KOPT-K1 (cell line): ENCODE results near the gene EN1.

ENCODE experiments used
- H3K27ac ChIP-seq: fragments of 200-600 bp; sonication (generic); 2 replicates; pipeline ENCODE4 v1.5.1; 2016; ENCODE audit warnings: antibody characterized with exemption, mild to moderate bottlenecking, low read depth, low read length; ENCODE audit not compliant: poor library complexity, severe bottlenecking
- H3K36me3 ChIP-seq: fragments of 200-600 bp; sonication (generic); 2 replicates; pipeline ENCODE4 v1.5.1; 2017; ENCODE audit warnings: antibody characterized with exemption, mild to moderate bottlenecking, low read length, moderate library complexity; ENCODE audit not compliant: insufficient read depth
- H3K9me3 ChIP-seq: fragments of 200-600 bp; sonication (generic); 2 replicates; pipeline ENCODE4 v1.5.1; 2017; ENCODE audit warnings: antibody characterized with exemption, low read length, mild to moderate bottlenecking; ENCODE audit not compliant: insufficient read depth, poor library complexity, severe bottlenecking

EN1 gene

DNA sequence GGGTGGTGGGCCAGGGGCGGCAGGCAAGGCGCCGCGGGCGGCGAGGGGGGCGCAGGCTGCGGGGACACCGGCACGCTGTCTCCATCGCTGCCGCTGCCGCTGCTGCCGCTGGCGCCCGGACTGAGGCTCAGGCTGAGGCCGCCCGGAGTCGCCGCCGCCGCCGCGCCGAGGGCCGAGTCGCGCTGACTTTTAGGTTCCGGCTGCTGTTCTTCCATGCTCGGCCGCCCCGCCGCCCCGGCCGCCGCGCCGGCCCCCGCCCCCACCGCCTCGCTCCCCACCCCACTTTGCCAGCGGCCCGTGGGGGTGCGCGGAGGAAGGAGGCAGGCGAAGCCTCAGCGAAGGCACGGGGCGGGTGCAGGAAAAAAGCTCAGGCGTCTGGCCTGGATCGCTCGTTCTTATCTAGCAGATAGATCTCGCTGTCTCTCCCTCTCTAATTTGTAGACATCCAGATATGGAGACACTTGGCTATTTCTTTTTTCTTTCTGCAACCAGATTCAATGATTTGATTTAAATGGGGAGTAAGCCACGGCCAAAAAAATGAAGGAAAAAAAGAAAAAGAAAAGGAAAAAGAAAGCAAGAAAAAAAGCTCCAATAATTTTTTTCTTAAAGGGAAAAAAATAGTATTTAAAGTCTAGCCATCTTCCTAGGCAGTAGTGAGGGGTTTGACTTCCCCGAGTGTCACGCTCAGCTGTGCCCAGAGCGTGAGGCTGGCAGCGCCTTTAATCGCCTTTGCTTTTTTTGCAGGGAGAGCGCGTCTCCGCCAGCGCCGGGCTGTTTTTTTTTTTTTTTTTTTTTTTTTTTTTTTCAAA is at the start of gene EN1:
TSS of gene EN1 (minus strand) at position 696 of the 809 bp plus-strand sequence. CDS start at position 215, 481 bp downstream.
- Histone ChIP-seq H3K36me3 (no peaks in the 10 kb centered on the region), H3K27ac (no peak within 1 kb of the TSS)

DNA sequence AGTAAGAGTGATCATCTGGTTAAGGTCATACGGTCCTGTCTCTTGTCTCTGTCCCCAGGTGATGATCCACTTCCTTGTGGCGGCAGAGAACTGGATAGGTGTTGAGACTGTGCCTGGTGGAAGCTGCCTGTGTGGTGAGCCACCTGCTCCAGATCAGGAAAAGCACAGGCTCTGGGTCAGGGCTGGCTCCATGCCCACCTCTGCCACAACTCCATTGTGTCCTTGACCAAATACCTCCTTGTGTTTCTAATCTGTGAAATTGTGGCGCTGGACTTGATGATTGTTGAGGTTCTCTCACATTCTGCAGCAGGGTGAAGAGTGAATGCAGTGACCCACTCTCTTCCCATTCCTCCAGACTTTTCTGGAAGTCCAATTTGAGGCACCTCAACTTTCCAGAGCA is 45.7 kb upstream of the EN1 start:
- Histone ChIP-seq H3K36me3 (no peaks in the 10 kb centered on the region), H3K27ac (no peak overlapping the region), H3K9me3 (peaks cover 9% of the 10 kb centered on the region)

More for the DNA sequence above, at the start of gene EN1:
- H3K9me3 ChIP-seq: no peaks in the 10 kb centered on the region

DNA sequence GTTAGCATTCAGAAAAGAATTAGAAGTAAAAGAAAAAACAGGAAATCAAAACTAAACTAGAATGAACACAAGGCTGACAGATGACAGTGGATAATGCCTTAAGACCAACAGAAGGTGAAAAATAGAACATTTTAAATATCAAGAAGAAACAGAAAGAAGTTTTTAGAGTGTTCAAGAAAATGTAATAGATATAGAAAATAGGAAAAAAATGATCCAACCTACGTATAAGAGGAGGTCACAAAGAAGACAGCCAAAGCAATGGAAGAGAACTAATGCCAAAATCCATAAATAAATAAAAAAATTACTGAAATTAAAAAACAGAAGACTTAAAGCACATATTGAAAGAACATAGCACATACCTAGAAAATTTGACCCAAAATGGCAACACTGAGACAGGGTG is 42.5 kb upstream of the EN1 start:
- Histone ChIP-seq H3K36me3 (no peaks in the 10 kb centered on the region), H3K27ac (no peak overlapping the region), H3K9me3 (peaks cover 9% of the 10 kb centered on the region)

DNA sequence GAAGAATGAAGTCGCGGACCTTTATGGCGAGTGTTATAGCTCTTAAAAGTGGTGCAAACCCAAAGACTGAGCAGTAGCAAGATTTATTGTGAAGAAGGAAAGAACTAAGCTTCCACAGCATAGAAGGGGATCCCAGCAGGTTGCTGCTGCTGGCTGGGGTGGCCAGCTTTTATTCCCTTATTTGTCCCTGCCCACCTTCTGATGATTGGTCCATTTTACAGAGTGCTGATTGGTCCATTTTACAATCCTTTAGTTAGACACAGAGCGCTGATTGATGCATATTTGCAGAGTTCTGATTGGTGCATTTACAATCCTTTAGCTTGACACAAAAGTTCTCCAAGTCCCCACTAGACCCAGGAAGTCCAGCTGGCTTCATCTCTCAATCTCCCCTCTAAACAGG is 36.3 kb upstream of the EN1 start:
- Histone ChIP-seq H3K36me3 (no peaks in the 10 kb centered on the region), H3K9me3 (no peaks in the 10 kb centered on the region), H3K27ac (no peak overlapping the region)

DNA sequence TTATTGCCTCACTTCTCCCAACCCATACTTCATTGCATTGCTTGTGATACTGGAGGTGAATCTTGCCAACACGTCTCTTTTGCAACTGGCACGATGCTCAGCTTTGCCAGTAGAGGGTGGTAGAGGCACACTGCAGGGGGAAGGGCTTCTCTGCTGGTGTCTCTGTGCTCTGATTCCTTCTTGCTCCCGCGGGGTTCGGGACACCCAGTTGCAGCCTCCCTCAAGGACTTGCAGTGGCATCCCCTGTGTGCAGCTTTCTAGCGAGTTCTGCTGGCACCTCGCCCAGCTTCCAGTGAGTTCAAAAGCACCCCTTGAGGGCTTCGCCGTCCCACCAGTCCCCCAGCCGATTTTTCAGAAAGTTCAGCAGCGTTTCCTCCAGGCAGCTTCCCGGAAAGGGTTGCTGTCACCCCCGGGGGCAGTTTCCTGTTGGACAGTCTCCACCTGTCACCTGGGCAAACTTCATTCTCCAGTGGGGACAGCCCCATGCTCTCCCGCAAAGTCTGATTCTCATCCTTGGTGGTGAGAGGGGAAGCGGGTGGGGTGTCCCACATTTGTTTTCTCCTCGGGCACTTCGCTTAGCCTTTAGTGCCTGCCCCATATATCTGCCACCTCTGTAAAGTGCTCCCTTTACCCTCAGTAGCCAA is 35.4 kb upstream of the EN1 start:
- H3K27ac ChIP-seq: no peak overlapping the region
- no peaks in the 10 kb centered on the region for H3K36me3 ChIP-seq
- H3K9me3 ChIP-seq: no peaks in the 10 kb centered on the region

DNA sequence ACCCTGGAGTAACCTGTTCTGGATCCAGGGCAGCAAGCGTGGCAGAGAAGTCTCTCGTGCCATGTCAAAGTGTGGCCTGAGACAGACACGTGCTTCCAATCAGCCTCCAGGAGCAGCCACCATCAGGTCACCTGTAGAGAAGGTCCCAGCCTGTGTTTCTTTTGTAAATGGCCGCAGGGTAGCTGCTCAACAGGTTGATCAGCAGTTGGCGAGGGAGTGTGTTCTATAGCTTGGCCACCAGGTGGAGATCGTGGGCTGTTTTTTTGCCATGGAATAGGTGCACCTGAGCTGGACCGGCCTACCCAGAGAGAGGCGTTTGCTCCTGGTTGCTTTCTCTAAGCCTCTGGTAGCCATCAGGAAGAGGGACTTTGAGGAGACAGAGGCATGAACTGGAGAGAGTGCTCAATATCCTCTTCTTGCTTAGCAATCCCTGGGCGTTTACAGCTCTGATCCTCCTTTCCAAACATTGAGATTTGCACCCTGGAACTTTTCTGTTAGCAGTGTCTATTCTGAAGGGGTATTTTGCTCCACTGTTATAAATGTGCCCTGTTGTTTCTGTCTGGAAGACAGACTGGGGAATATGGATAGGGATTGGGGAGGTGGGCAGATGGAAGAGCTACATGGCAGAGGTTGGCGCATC is 34.2 kb upstream of the EN1 start:
- Histone ChIP-seq H3K36me3 (no peaks in the 10 kb centered on the region), H3K27ac (no peak overlapping the region), H3K9me3 (no peaks in the 10 kb centered on the region)

DNA sequence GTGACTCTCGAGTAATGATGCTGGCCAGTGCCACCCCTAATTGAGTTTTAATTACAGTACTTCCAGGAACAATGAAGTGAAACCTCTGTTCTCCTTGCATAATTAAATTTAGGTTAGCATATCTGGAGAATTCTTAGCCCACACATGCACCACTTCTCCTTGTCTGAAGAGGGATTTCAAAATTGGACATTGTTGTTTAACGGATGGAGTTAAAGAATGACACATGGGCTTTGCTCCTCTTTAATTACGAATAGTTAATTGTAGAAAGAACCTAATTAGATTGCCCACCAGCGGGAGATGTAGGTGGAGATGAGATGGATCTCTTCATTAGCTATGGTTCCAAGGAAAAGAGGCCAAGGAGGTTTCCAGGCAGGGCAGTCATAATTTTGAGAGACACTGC is 33.1 kb upstream of the EN1 start:
- Histone ChIP-seq H3K36me3 (no peaks in the 10 kb centered on the region), H3K9me3 (no peaks in the 10 kb centered on the region), H3K27ac (no peak overlapping the region)

DNA sequence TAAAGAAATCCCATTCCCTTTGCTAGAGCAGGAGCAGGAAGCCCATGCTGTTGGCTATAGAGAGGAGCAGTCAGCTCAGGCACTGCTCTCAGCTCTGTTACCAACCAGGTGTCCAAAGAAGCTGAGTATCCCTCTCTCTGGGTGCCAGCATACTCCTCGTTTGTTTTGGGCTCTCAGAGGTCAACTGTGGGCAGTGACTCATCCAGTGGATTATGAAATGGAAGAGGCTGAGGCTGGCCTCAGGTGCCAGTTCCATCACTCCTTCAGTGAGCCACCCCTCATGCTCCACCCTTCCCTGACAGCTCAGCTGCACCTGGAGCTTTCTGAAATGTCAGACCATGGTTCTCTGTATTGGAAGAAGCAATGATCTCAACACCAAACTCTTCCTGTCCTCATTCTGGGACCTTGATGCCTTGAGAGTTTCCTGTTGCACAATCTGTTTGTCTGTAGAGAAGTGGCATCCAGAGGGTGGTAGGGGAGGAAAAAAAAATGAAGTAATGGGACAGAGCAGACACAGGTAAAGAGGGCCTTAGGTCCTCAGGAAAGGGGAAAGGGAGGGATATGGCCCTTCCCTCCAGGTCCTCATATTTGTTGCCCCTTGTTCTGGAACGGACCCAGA is 31.2 kb upstream of the EN1 start:
- Histone ChIP-seq H3K36me3 (no peaks in the 10 kb centered on the region), H3K9me3 (no peaks in the 10 kb centered on the region), H3K27ac (no peak overlapping the region)

DNA sequence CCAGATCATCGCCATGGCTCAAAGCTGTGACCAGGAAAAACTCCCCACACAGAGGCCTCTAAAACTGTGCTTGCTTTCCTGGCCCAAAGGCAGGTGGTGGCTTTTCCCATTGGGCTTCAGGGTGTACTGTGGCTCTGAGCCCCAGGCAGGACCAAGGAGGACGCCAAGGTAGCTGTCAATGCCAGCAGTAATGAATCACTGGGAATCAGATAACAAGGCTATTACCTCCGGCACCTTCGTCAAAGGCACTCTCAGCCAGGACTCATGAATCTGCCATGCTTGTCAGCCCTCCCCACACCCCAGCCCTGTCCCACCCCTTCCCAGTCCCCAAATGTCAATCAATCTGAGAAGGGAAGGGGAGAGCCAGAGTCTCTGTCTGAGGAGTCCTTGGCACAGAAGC is 27.9 kb upstream of the EN1 start:
- no peak overlapping the region for H3K27ac ChIP-seq
- no peaks in the 10 kb centered on the region for H3K36me3 ChIP-seq
- H3K9me3 ChIP-seq: no peaks in the 10 kb centered on the region

DNA sequence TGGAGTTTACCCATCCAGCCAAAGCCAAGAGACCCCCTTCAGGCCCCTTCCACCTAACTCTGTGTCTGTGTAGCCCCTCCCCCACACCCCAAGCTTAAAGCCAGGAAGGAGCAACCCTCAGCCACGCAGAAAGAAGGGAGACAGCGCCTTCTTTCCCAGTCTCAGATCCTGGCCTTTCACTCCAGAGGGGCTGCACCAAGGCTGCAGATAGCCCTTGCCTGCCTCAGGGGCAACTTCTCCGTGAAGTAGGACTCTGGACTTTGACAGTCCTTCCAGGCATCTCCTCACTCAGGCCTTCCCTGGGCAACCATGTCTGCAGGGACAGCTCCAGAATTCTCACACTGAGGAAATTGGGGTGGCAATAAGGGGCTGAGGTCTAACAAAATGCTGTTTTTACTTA is 26.9 kb upstream of the EN1 start:
- Histone ChIP-seq H3K9me3 (no peaks in the 10 kb centered on the region), H3K27ac (no peak overlapping the region), H3K36me3 (no peaks in the 10 kb centered on the region)

DNA sequence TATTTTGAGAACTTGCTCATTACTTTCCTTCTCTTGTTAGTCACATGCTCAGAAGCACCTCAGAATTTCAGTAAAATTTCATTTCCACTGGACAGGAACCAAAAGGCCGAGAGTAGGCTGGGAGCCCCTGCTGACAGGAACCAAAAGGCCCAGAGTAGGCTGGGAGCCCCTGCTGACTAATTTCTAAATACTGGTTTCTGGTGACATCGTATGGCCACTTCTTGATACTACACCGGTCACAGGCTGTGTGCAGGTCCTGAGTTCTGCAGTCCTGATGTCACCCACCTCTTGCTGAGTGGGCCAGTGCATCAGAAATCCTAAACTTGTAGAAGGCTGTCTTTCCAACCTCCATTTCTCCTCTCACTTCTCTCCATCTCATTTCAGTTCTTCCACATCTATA is 17.7 kb upstream of the EN1 start:
- Histone ChIP-seq H3K36me3 (no peaks in the 10 kb centered on the region), H3K9me3 (no peaks in the 10 kb centered on the region), H3K27ac (no peak overlapping the region)

DNA sequence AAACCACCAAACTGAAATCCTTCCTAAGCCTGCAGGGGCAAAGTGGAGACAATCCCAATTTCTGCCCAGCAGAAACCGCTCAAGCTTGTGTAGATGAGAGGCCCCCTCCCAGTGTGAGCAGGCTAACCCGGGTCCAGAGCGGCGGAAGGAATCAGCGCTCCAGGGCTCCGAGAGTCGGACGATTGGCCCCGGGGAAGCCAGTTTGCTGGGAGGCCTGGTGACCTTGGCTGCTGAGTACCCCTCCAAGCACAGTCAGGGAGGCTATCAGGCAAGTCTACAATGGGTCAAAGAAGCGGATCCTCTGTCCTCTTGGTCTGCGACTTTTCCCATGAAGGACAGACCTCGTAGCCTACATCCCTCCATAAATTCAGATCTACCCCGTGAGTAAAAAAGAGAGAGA is 16.8 kb upstream of the EN1 start:
- H3K36me3 ChIP-seq: no peaks in the 10 kb centered on the region
- H3K27ac ChIP-seq: no peak overlapping the region
- no peaks in the 10 kb centered on the region for H3K9me3 ChIP-seq

DNA sequence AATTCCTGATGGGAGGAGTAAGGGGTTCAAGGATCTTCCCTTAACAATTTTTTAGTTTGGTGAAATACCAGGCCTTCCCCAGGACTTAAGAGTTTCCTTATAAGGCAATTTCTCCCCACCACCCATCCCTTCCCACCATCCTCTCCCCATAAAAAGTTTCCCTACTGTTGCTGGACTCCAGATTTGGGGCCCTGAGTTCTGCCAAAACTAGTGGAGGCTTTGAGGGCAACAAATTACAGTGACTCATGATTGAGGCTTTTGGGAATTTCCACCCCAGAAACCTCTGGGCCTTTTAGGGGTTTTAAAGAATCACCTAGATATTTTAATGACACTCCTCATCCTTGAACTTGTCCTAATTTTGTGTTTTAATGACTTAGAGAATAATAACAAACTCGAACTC is 14.3 kb upstream of the EN1 start:
- H3K9me3 ChIP-seq: no peaks in the 10 kb centered on the region

DNA sequence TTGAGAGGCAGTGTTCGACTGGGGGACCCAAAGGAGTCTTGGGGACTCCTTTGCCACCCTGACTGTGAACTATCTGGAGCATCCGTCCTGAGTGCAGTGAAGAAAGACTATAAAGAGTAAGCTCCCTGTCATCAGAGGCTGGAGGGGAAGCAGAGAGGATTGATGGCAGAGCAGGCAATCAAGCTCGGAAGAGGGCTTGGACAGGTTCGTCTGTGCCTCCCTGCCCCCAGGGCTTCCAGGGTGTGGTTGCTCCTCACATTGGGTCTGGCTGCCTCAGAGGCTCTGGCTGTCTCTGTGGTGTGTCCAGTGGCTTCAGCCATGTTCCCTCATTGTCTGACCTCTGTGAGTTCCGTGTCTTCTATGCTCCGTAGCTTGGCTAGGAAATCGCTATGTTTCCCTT is 13.8 kb upstream of the EN1 start:
- Histone ChIP-seq H3K36me3 (no peaks in the 10 kb centered on the region), H3K9me3 (no peaks in the 10 kb centered on the region), H3K27ac (no peak overlapping the region)

More for the DNA sequence above, 14.3 kb upstream of the EN1 start:
- Histone ChIP-seq H3K36me3 (no peaks in the 10 kb centered on the region), H3K27ac (no peak overlapping the region)

DNA sequence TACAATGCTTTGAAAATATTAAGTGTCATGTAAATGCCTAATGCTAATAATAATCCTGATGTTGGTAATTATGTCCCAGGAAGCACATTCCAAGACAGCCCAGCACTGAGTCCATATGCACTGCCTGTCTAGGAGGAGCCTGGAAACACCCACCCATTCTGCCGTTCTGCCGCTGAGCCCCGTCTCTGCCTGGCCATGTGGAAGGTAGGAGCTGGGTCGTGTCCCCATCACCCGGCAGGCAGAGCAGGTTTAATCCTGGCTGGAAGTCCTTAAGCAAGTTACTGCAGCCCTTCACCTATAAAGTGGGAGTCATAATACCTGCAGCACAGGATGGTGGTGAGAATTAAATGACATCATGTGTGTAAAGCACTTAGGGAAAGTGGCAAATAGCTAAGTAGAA is 13.1 kb upstream of the EN1 start:
- H3K36me3 ChIP-seq: no peaks in the 10 kb centered on the region
- no peak overlapping the region for H3K27ac ChIP-seq
- H3K9me3 ChIP-seq: no peaks in the 10 kb centered on the region
